SK-N-SH treated with all-trans-retinoic acid at 6 μM for 48 hours (cell line): ENCODE measurements around the gene PDIA4.

ENCODE experiments used
- BACH2 ChIP-seq: fragments of 250-450 bp; sonication (Bioruptor Pico); IDR thresholded peaks from 2 replicates; pipeline ENCODE4 v1.9.0; 2021; ENCODE audit warnings: mild to moderate bottlenecking, borderline replicate concordance
- CREB5 ChIP-seq: fragments of 250-450 bp; sonication (Bioruptor Pico); IDR thresholded peaks from 2 replicates; pipeline ENCODE4 v1.5.1; 2020; ENCODE audit warnings: low read depth, mild to moderate bottlenecking, moderate library complexity
- CSDC2 ChIP-seq: fragments of 250-450 bp; sonication (Bioruptor Pico); IDR thresholded peaks from 2 replicates; pipeline ENCODE4 v1.5.0; 2020; ENCODE audit warnings: mild to moderate bottlenecking, moderate library complexity
- CSRNP3 ChIP-seq: fragments of 250-450 bp; sonication (Bioruptor Pico); IDR thresholded peaks from 2 replicates; pipeline ENCODE4 v1.5.1; 2021; ENCODE audit warnings: mild to moderate bottlenecking, moderate library complexity
- OSR1 ChIP-seq: fragments of 250-450 bp; sonication (Bioruptor Pico); IDR thresholded peaks from 2 replicates; pipeline ENCODE4 v1.8.0; 2022; ENCODE audit warnings: moderate library complexity, mild to moderate bottlenecking, inconsistent platforms
- PATZ1 ChIP-seq: fragments of 250-450 bp; sonication (Bioruptor Pico); IDR thresholded peaks from 2 replicates; pipeline ENCODE4 v1.8.0; 2020; ENCODE audit warnings: mild to moderate bottlenecking, moderate library complexity, borderline replicate concordance
- RARB ChIP-seq: fragments of 250-450 bp; sonication (Bioruptor Pico); IDR thresholded peaks from 2 replicates; pipeline ENCODE4 v1.8.0; 2021; ENCODE audit warnings: mild to moderate bottlenecking, moderate library complexity
- TCF4 ChIP-seq: fragments of 250-450 bp; sonication (Bioruptor Pico); IDR thresholded peaks from 2 replicates; pipeline ENCODE4 v1.8.0; 2021; ENCODE audit warnings: mild to moderate bottlenecking, moderate library complexity, borderline replicate concordance
- ZC3H10 ChIP-seq: fragments of 250-450 bp; sonication (Bioruptor Pico); IDR thresholded peaks from 2 replicates; pipeline ENCODE4 v1.5.1; 2021; ENCODE audit warnings: mild to moderate bottlenecking, moderate library complexity
- ZFP30 ChIP-seq: fragments of 450-650 bp; formaldehyde crosslinking; IDR thresholded peaks from 2 replicates; pipeline ENCODE4 v1.5.0; 2022; ENCODE audit warnings: mild to moderate bottlenecking, moderate library complexity
- ZNF565 ChIP-seq: fragments of 450-650 bp; formaldehyde crosslinking; conservative IDR thresholded peaks from 2 replicates; pipeline ENCODE4 v1.5.0; 2020; ENCODE audit warnings: low read depth, mild to moderate bottlenecking, moderate library complexity
- ZNF70 ChIP-seq: fragments of 450-650 bp; formaldehyde crosslinking; IDR thresholded peaks from 2 replicates; pipeline ENCODE4 v1.5.0; 2020; ENCODE audit warnings: mild to moderate bottlenecking, moderate library complexity

GRCh38 chr7:149022756-149023360 is 5.4 kb downstream of the PDIA4 start:
- TF ChIP-seq TCF4 (CRISPR knock-in tag) (no peak), CREB5 (CRISPR knock-in tag) (no peak), CSRNP3 (CRISPR knock-in tag) (no peak), ZNF565 (no peak), CSDC2 (no peak), OSR1 (CRISPR knock-in tag) (no peak), PATZ1 (CRISPR knock-in tag) (no peak), ZC3H10 (CRISPR knock-in tag) (no peak), ZFP30 (CRISPR knock-in tag) (no peak), ZNF70 (no peak), BACH2 (no peak), RARB (CRISPR knock-in tag) (no peak)
